Caco-2 (cell line): ENCODE measurements around the gene PEX26. TPM values are rescaled to one million over a fixed set of nuclear protein-coding genes. Genes with fewer than 3 reads are reported as not detected.

Source experiments
- BruUV-seq: library from RNA; stranded (reverse); fragments of 400-500 nt; replicated peaks from 2 replicates; lab custom pipeline; 2021; lab: Mats Ljungman, UMichigan
- CTCF ChIA-PET: fragments of 300-600 bp; sonication (Branson Sonifier 250); formaldehyde crosslinking; loops from one replicate; lab custom pipeline; 2022; ENCODE audit warnings: antibody characterized with exemption; lab: Charles Lee
- POLR2A ChIA-PET: fragments of 300-600 bp; sonication (Branson Sonifier 250); formaldehyde crosslinking; loops from one replicate; lab custom pipeline; 2022; ENCODE audit warnings: antibody characterized with exemption; lab: Charles Lee
- DNase-seq, 2 experiments: peaks; one replicate each; pipeline versions ENCODE4 v3.0.0 to v3.0.0-alpha.2; 2020 to 2022
- H3K27me3 ChIP-seq: replicated peaks from 2 replicates; pipeline ENCODE4 v1.6.0; 2011; ENCODE audit warnings: low read length; ENCODE audit not compliant: control insufficient read depth, insufficient read depth
- H3K36me3 ChIP-seq: 2 replicates; pipeline ENCODE4 v1.5.1; 2011; ENCODE audit warnings: low read length; ENCODE audit not compliant: control insufficient read depth, insufficient read depth
- H3K4me1 ChIP-seq: fragments of 250-450 bp; sonication (Bioruptor Pico); 2 replicates; pipeline ENCODE4 v1.5.1; 2020; ENCODE audit warnings: mild to moderate bottlenecking
- H3K4me3 ChIP-seq: 2 replicates; pipeline ENCODE4 v1.5.1; 2011; ENCODE audit warnings: low read depth, mild to moderate bottlenecking, control low read depth, low read length
- H3K9me3 ChIP-seq: fragments of 250-450 bp; sonication (Bioruptor Pico); 2 replicates; pipeline ENCODE4 v1.5.1; 2020; ENCODE audit warnings: mild to moderate bottlenecking, moderate library complexity
- H3K27ac Mint-ChIP-seq: one replicate; pipeline ENCODE4 v1.8.0; 2022; ENCODE audit warnings: mixed read lengths; ENCODE audit not compliant: unreplicated experiment
- H3K27me3 Mint-ChIP-seq: one replicate; pipeline ENCODE4 v1.8.0; 2022; ENCODE audit warnings: mixed read lengths; ENCODE audit not compliant: insufficient read depth, unreplicated experiment
- H3K36me3 Mint-ChIP-seq: one replicate; pipeline ENCODE4 v1.8.0; 2022; ENCODE audit warnings: mild to moderate bottlenecking, mixed read lengths; ENCODE audit not compliant: insufficient read depth, unreplicated experiment
- H3K4me1 Mint-ChIP-seq: one replicate; pipeline ENCODE4 v1.8.0; 2022; ENCODE audit warnings: low read depth, mixed read lengths; ENCODE audit not compliant: unreplicated experiment
- H3K4me3 Mint-ChIP-seq: one replicate; pipeline ENCODE4 v1.8.0; 2022; ENCODE audit warnings: mild to moderate bottlenecking, moderate library complexity, mixed read lengths; ENCODE audit not compliant: unreplicated experiment
- H3K9me3 Mint-ChIP-seq: one replicate; pipeline ENCODE4 v1.8.0; 2022; ENCODE audit warnings: mixed read lengths; ENCODE audit not compliant: unreplicated experiment
- CTCF ChIP-seq, 2 experiments: fragments of 200-600 bp in 1 of 2; IDR thresholded peaks; 1 replicate in 1 of 2; 2 replicates in 1 of 2; pipeline versions ENCODE4 v1.5.1 to v1.8.0; 2011 to 2022; ENCODE audit warnings: antibody characterized with exemption in 1 of 2, control low read depth in 1 of 2, inconsistent platforms in 1 of 2, low read depth in 1 of 2, low read length in 1 of 2, mild to moderate bottlenecking in 1 of 2, moderate library complexity in 1 of 2; ENCODE audit not compliant: insufficient read depth in 1 of 2, severe bottlenecking in 1 of 2, unreplicated experiment in 1 of 2
- intact Hi-C: fragments of 100-400 bp; cut with micrococcal nuclease; formaldehyde crosslinking; loops from one replicate; pipeline ENCODE4 v1.10.0; 2022; ENCODE audit not compliant: unreplicated experiment
- total RNA-seq: library from RNA; stranded (reverse); gene quantifications from 2 replicates; pipeline ENCODE4 v1.2.3, GENCODE V29; 2022

The PEX26 gene
- total RNA-seq, 1 experiment from 2014 or later, result 40.6 TPM

DNA sequence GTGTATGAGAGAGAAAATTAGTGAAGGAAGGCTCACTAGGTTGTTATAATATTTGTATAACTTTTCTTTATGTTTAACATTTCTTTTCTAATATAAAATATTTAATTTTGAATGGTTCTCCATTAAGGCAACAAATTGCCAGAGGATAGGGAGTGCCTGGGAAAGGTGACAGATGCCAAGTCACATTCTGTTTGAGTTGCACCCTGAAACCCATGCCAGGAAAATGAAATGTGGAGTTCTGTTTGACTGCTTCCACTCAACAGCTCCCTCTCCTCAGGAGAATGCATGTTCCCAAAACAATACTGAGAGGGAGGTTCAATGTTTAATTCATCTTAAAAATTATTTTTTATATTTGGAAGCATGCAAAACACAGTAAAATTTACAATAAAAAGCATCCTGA lies 66.3 kb downstream of the PEX26 start:
- no peaks in the 10 kb centered on the region for H3K9me3 Mint-ChIP-seq
- BruUV-seq, result no TSS peak
- H3K4me3 ChIP-seq, result no peak overlapping the region
- no peak overlapping the region for H3K4me3 Mint-ChIP-seq
- CTCF ChIA-PET, result no interaction called here
- H3K9me3 ChIP-seq, result no peaks in the 10 kb centered on the region; the same call in 1 of the 2 replicates
- no peak overlapping the region for H3K27ac Mint-ChIP-seq
- POLR2A ChIA-PET, result no interaction called here
- peaks cover 3% of the 10 kb centered on the region; the same call in 1 of the 2 replicates for H3K4me1 ChIP-seq
- TF ChIP-seq CTCF (IDR thresholded peaks at IDR 0.05; ENCODE audit: insufficient read depth in 1 of 2, low read depth in 1 of 2, low read length in 1 of 2, severe bottlenecking in 1 of 2, unreplicated experiment in 1 of 2), result no peak
- intact Hi-C loops, result no loop called here
- no peaks in the 10 kb centered on the region for H3K27me3 ChIP-seq
- peaks cover 7% of the 10 kb centered on the region for H3K4me1 Mint-ChIP-seq
- no peaks in the 10 kb centered on the region for H3K36me3 Mint-ChIP-seq
- no peak for DNase-seq
- H3K27me3 Mint-ChIP-seq, result no peaks in the 10 kb centered on the region
- no peaks in the 10 kb centered on the region for H3K36me3 ChIP-seq

DNA sequence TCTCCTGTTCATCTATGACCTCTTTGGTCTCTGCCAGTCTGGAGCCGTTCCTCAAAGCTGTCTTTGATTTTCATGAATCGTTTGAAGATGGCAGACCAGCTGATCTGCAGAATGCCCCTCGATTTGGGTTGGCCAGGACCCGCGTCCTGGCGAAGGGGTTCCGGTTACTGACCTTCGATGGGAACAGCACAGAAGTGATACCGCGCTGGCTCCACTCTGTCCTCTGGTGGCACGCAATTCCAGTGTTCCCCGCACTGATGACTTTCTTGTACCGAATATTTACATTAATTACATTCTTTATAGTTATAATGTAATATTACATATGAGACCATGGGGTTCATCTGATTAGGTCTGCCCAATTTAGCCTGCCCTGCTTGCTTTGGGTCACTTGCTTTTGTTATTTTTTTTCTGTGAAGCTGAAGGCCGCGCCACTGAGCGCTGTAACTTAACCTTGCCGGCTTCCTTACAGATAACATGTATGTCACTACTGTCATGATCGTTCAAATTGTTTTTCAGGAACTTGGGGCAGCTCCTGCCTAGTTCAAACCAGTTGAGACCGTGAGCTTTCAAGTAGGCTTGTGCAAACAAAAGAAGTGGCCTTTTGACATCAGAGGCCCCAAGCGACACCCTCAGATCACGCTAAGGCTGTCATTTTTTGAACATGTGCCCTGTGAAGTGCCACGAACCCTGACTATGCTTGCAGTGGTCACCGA lies 68.0 kb downstream of the PEX26 start:
- BruUV-seq, result no TSS peak
- Histone ChIP-seq H3K36me3 (no peaks in the 10 kb centered on the region), H3K27me3 (no peaks in the 10 kb centered on the region), H3K4me1 (peaks cover 3% of the 10 kb centered on the region; the same call in 1 of the 2 replicates), H3K4me3 (no peak overlapping the region), H3K9me3 (no peaks in the 10 kb centered on the region; the same call in 1 of the 2 replicates)
- no peaks in the 10 kb centered on the region for H3K36me3 Mint-ChIP-seq
- no peaks in the 10 kb centered on the region for H3K27me3 Mint-ChIP-seq
- ChIA-PET POLR2A (no interaction called here), CTCF (no interaction called here)
- no peak overlapping the region for H3K27ac Mint-ChIP-seq
- H3K4me3 Mint-ChIP-seq, result no peak overlapping the region
- H3K9me3 Mint-ChIP-seq, result no peaks in the 10 kb centered on the region
- no peak for TF ChIP-seq CTCF (IDR thresholded peaks at IDR 0.05; ENCODE audit: insufficient read depth in 1 of 2, low read depth in 1 of 2, low read length in 1 of 2, severe bottlenecking in 1 of 2, unreplicated experiment in 1 of 2)
- intact Hi-C loops, result no loop called here
- no peak for DNase-seq
- H3K4me1 Mint-ChIP-seq, result peaks cover 7% of the 10 kb centered on the region

DNA sequence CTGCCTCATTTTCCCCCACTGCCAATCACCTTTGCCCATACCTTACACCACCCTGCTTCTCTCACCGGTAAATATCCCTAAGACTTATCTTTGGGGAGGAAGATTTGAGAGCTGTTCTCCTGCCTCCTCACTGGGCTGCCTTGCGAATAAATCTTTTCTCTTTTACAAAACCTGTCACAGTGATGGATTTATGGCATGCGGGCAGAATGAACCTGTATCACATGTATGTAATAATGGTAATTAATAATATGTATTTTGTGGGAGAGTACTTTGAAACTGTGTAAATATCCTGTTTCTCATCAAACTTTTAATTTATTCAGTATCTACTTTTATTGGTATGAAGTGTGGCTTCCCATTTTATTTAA lies 68.6 kb downstream of the PEX26 start:
- Mint-ChIP-seq H3K27me3 (no peaks in the 10 kb centered on the region), H3K36me3 (no peaks in the 10 kb centered on the region), H3K4me1 (peaks cover 7% of the 10 kb centered on the region), H3K9me3 (no peaks in the 10 kb centered on the region), H3K27ac (no peak overlapping the region), H3K4me3 (no peak overlapping the region)
- no peak for TF ChIP-seq CTCF (IDR thresholded peaks at IDR 0.05; ENCODE audit: insufficient read depth in 1 of 2, low read depth in 1 of 2, low read length in 1 of 2, severe bottlenecking in 1 of 2, unreplicated experiment in 1 of 2)
- H3K36me3 ChIP-seq, result no peaks in the 10 kb centered on the region
- CTCF ChIA-PET, result no interaction called here
- no peaks in the 10 kb centered on the region for H3K27me3 ChIP-seq
- no peak overlapping the region for H3K4me3 ChIP-seq
- DNase-seq, result no peak
- intact Hi-C loops, result no loop called here
- H3K9me3 ChIP-seq, result no peaks in the 10 kb centered on the region; the same call in 1 of the 2 replicates
- H3K4me1 ChIP-seq, result peaks cover 3% of the 10 kb centered on the region; the same call in 1 of the 2 replicates
- POLR2A ChIA-PET, result no interaction called here
- BruUV-seq, result no TSS peak
